Stimulated activated CD8-positive, alpha-beta memory T cell treated with anti-CD3 and anti-CD28 coated beads, Interleukin-4, amount 100 ng/mL, for 1 hour (primary cell): ENCODE results near the gene EVC2.

ENCODE experiments used
- DNase-seq, 2 donors: peaks; one replicate each; pipeline ENCODE4 v3.0.0-alpha.2; 2020; ENCODE audit warnings: low read depth in 2 of 2, low spot score in 1 of 2

Gene EVC2

GRCh38 chr4:5678977-5679376 lies 29.4 kb downstream of the EVC2 start:
- DNase-seq: no peak

- no peak for DNase-seq
These were observed 31.6 kb downstream of the EVC2 start for GRCh38 chr4:5676763-5677162.

- no peak for DNase-seq
These were observed 41.6 kb downstream of the EVC2 start for GRCh38 chr4:5666741-5667140.

GRCh38 chr4:5664778-5665177 lies 43.6 kb downstream of the EVC2 start:
- no peak for DNase-seq

- DNase-seq: no peak
These were observed 45.8 kb downstream of the EVC2 start for GRCh38 chr4:5662555-5662954.

GRCh38 chr4:5661237-5661636 lies 47.1 kb downstream of the EVC2 start:
- DNase-seq: no peak

GRCh38 chr4:5660185-5660584 lies 48.2 kb downstream of the EVC2 start:
- no peak for DNase-seq

GRCh38 chr4:5658974-5659373 lies 49.4 kb downstream of the EVC2 start:
- DNase-seq: no peak

- DNase-seq: no peak
These were observed 51.9 kb downstream of the EVC2 start for GRCh38 chr4:5656415-5656814.

- no peak for DNase-seq
These were observed 53.6 kb downstream of the EVC2 start for GRCh38 chr4:5654791-5655190.

- no peak for DNase-seq
These were observed 57.3 kb downstream of the EVC2 start for GRCh38 chr4:5651089-5651488.

- no peak for DNase-seq
These were observed 58.3 kb downstream of the EVC2 start for GRCh38 chr4:5650040-5650439.

GRCh38 chr4:5647351-5647750 lies 61.0 kb downstream of the EVC2 start:
- DNase-seq: no peak

GRCh38 chr4:5640096-5640495 lies 68.3 kb downstream of the EVC2 start:
- no peak for DNase-seq

- no peak for DNase-seq
These were observed 68.8 kb downstream of the EVC2 start for GRCh38 chr4:5639556-5639955.

- no peak for DNase-seq
These were observed 69.4 kb downstream of the EVC2 start for GRCh38 chr4:5638976-5639375.

- no peak for DNase-seq
These were observed 70.0 kb downstream of the EVC2 start for GRCh38 chr4:5638316-5638715.

GRCh38 chr4:5636766-5637670 lies 71.3 kb downstream of the EVC2 start:
- DNase-seq: no peak

GRCh38 chr4:5635826-5636195 lies 72.5 kb downstream of the EVC2 start:
- DNase-seq: no peak

GRCh38 chr4:5632571-5632970 lies 75.8 kb downstream of the EVC2 start:
- DNase-seq: no peak

- no peak for DNase-seq
These were observed 76.3 kb downstream of the EVC2 start for GRCh38 chr4:5632066-5632440.

- no peak for DNase-seq
These were observed 76.8 kb downstream of the EVC2 start for GRCh38 chr4:5631352-5632065.

GRCh38 chr4:5630762-5631161 lies 77.6 kb downstream of the EVC2 start:
- no peak for DNase-seq
